Endothelial cell of hepatic sinusoid (primary cell): Measurements from ENCODE around the gene USP34.
"Not testable (repeated sequence)": the region's sequence is repeated elsewhere in the genome, so short reads cannot be mapped to it uniquely, and the experiment has no call there.

Experiments
- in situ Hi-C: cut with HindIII; loops from 2 replicates; pipeline ENCODE4 v1.10.0; 2017; ENCODE audit warnings: low sequenced_read_pairs

The USP34 gene

DNA sequence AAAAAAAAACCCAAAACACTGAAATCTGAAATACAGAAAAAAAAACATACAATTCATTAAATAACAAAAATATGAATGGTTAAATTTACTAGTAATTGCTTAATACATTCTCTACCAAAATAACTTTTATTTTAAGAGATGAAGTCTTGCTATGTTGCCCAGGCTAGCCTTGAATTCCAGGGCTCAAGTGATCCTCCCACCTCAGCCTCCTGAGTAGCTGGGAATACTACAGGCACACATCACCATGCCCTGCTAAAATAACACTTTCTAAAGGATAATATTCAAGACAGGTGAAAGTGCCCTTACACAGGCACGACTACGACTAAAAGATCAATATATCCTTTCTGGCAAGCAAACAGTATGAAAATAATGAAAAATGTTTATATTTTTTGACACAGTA lies 9.5 kb downstream of the USP34 start:
- in situ Hi-C loops, result no loop called here

DNA sequence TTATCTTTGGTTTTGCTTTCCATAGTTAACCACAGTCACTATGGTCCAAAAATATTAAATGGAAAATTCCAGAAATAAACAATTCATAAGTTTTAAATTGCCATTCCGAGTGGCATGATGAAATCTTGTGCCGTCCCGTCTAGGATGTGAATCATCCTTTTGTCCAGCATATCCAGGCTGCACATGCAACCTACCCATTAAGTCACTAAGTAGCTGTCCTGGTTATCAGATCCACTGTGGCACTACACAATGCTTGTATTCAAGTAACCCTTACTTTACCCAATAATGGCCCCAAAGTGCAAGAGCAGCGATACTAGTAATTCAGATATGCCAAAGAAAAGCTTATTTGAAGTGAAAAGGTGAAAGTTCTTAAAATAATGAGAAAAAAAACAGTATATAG lies 10.7 kb downstream of the USP34 start:
- in situ Hi-C loops, result no loop called here

DNA sequence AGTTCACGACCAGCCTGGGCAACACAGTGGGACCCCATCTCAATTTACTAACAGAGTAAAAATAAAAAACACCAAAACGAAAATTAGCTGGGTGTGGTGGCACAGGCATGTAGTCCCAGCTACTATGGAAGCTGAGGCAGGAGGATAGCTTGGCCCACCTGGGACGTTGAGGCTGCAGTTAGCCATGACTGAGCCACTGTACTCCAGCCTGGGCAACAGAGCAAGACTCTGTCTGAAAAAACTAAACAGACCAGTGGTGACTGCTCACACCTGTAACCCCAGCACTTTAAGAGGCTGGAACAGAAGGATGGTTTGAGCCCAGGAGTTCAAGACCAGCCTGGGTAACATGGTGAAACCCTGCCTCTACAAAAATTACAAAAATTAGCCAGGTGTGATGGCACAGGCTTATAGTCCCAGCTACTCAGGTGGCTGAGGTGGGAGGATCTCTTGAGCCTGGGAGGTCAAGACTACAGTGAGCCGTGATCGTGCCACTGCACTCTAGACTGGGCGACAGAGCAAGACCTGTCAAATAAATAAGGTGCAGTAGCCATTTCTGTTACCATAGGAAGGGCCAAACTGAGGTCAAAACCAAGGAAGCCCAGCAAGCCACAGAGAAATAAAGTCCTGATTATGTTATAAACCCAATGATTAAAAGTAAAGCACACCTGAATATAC lies 14.0 kb downstream of the USP34 start:
- in situ Hi-C loops, result no loop called here

DNA sequence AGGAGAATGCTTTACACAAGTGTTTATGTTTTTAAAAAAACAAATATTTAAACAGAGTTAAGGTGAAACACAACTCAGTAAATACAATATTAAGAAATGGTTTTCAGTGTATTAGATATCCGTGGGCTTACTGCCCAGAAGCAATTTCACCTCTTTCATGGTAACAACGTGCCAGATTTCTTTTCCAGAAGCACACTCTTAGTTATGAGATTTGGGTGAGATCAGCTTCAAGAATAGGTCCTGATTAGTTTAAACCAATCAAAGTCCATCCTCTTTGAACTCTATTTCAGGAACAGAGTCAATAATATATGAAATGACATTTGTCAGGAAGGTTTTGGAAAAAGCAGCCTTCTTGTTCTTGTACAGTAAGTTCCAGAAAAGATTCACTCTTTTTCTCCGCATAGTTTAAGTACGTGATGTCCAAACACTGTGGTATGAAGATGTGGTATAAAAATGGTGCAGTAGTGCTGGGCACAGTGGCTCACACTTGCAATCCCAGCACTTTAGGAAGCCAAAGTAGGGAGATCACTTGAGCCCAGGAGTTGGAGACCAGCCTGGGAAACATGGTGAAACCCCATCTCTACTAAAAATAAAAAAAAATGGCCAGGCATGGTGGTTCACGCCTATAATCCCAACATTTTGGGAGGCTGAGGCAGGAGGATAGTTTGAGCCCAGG lies 14.7 kb downstream of the USP34 start:
- in situ Hi-C loops, result no loop called here

DNA sequence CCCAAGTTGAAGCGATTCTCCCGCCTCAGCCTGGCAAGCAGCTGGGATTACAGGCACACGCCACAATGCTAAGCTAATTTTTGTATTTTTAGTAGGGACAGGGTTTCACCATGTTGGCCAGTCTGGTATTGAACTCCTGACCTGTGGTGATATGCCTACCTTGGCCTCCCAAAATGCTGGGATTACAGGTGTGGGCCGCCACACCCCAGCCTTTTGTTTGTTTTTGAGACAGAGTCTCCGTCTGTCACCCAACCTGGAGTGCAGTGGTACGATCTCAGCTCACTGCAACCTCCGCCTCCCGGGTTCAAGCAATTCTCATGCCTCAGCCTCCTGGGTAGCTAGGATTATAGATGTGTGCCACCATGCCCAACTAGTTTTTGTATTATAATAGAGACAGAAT lies 15.9 kb downstream of the USP34 start:
- in situ Hi-C loops, result not testable (repeated sequence)

DNA sequence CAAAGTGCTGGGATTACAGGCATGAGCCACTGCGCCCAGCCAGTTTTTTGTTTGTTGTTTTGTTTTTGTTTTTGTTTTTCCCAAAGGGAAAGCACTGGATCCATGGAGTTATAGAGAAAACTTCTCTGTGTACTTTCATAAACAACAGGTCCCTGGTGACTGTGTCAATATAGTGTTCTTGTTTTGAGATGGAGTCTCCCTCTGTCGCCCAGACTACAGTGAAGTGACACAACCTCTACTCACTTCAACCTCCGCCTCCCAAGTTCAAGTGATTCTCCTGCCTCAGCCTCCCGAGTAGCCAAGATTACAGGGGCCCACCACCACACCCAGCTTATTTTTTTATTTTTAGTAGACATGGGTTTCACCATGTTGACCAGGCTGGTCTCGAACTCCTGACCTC lies 16.5 kb downstream of the USP34 start:
- in situ Hi-C loops, result no loop called here

DNA sequence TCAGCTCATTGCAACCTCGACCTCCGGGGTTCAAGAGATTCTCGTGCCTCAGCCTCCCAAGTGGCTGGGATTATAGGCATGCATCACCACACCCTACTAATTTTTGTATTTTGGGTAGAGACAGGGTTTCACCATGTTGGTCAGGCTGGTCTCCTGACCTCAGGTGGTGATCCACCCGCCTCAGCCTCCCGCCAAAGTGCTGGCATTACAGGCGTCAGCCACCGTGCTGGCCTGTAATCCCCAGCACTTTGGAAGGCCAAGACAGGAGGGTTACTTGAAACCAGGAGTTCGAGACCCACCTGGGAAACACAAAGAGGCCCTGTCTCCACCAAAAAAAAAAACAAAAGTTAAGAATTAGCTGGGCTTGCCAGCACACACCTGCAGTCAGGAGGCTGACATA lies 18.5 kb downstream of the USP34 start:
- in situ Hi-C loops, result no loop called here

DNA sequence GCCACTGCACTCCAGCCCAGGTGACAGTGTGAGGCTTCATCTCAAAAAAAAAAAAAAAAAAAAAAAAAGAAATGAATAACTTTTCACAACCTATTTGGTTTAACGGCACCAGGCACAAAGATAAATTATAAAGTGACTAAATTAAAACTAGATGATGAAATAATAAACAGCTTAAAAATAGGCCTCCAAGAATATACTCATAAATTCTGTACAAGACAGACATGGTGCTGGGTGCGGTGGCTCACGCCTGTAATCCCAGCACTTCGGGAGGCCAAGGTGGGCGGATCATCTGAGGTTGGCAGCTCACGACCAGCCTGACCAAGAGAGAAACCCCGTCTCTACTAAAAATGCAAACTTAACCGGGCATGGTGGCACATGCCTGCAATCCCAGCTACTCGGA lies 19.7 kb downstream of the USP34 start:
- in situ Hi-C loops, result no loop called here

DNA sequence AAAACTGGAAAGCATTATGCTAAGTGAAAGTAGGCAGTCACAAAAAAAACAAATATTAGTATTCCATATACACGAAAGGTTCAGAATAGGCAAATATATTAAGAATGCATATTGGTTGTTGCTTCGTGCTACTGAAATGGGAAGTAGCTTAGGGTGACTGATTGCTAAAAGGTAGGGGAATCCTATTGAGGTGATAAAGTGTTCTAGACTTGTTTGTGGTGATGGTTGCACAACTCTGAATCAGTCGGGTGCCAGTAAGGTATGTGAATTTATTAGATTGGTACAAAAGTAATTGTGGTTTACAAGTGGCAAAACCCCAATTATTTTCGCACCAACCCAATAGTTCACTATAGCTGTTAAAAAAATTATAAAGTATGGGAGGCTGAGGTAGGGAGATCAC lies 20.7 kb downstream of the USP34 start:
- in situ Hi-C loops, result no loop called here

DNA sequence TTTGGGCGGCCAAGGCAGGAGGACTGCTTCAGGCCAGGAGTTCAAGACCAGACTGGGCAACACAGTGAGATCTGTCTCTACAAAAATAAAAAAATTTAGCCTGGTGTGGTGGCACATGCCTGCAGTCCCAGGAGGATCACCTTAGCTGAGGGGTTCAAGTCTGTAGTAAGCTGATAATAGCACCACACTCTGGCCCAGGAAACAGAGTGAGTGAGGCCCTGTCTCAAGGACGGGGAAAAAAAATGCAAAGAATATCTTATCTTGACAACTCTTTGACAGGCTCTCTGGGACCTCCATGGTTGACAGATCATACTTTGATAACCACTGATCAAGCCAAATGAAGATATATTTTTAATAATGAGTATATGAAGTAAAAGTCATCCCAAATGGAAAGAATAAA lies 22.7 kb downstream of the USP34 start:
- in situ Hi-C loops, result no loop called here

DNA sequence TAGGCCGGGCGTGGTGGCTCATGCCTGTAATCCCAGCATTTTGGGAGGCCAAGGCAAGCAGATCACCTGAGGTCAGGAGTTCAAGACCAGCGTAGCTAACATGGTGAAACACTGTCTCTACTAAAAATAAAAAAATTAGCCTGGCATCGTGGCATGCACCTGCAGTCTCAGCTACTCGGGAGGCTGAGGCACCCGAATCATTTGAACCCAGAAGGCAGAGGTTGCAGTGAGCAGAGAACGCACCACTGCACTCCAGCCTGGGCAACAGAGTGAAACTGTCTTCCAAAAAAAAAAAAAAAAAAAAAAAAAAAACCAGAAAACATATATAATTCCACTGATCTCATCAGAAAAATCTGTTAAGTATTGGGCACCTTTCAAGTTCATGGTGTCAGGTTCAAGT lies 23.9 kb downstream of the USP34 start:
- in situ Hi-C loops, result not testable (repeated sequence)

DNA sequence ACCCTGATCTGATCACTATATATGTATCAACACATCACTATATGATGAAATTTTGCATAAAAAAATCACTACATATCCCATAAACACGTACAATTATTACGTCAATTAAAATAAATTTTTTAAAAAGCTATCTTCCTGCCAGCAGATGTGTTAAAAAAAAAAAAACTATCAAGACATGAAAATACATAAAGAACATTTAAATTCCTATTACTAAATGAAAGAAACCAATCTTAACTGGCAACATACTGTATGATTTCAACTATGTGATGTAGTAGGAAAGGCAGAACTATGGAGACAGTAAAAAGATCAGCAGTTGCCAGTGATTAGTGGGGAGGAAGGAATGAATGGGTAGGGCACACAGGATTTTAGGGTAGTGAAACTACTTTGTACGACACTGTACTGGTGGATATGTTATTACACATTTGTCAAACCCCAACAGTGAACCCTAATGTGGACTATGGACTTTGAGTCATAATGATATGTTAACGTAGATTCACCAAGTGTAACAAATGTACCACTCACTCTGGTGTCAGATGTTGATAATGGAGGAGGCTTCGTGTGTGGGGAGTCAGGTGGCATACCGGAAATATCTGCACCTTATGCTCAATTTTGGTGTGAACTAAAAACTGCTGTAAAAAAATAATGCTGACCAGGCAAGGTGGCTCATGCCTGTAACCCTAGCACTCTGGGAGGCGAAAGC lies 27.4 kb downstream of the USP34 start:
- in situ Hi-C loops, result no loop called here

DNA sequence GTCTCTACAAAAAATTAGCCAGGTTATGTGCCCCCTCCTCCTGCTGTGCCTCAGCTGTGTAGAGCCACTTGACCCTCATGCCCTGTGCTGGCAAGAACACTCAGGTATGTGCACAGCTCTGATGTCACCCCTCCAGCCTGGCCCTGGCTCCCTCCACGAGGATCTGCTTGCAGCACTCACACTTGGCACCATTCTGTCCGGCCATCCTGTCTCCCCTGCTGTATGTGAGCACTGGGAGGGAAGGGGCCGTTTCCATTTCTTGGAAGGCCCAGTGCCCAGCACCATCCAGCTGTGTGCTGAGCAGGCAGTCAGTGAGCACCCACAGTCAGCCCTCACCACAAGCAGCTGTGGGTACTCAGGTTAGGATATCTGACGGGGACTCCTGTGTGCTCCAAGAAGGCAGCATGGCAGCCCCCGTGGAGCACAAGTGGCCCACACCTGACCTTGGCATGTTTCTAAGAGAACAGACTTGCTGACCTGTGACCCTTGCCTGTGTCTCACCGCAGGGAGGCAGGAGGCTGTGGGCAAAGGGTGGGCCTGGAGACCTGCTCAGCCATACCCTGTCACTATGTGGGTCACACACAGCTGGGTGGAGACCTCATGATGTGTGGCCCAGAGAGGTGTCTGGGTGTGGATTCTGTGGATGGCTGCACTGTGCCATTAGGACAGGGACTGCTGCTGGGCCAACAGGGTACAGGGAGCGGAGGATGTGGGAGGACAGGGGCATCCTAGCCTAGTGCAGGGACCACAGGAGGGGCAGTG lies 31.5 kb downstream of the USP34 start:
- in situ Hi-C loops, result no loop called here

DNA sequence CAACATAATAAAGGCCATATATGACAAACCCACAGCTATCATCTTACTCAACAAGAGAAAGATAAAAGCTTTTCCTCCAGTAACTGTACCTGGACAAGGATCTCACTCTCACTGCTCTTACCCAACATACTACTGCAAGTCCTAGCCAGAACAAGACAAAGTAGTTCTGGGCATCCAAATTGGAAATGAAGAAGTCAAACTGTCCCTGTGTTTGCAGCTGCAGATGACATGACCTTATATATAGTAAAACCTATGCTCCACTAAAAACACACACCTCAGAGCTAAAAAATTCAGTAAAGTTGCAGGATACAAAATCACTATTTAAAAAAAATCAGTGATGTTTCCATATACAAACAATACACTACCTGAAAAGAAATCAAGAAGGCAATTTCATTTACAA lies 32.2 kb downstream of the USP34 start:
- in situ Hi-C loops, result no loop called here

DNA sequence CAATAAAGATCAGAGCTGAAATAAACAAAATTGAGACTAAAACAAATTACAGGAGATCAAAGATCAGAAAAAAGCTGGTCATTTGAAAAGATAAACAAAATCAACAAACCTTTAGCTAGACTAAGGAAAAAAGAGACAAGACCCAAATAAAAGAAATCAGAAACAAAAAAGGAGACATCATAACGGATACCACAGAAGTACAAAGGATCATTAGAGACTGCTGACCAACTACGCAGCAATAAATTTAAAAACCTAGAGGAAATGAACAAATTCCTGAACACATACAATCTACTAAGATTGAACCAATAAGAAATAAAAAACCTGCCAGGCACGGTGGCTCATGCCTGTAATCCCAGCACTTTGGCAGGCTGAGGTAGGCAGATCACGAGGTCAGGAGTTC lies 33.7 kb downstream of the USP34 start:
- in situ Hi-C loops, result no loop called here

DNA sequence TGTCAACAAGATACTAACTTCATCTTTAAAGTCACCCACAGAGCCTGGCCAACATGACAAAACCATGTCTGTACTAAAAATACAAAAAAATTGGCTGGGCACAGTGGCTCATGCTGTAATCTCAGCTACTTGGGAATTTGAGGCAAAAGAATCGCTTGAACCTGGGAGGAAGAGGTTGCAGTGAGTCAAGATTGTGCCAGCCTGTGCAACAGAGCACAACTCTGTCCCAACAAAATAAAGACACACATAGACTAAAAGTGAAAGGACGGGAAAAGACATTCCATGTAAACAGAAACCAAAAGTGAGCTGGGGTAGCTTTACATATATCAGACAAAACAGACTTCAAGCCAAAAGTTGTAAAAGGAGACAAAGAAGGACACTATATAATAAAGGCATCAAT lies 34.8 kb downstream of the USP34 start:
- in situ Hi-C loops, result no loop called here

DNA sequence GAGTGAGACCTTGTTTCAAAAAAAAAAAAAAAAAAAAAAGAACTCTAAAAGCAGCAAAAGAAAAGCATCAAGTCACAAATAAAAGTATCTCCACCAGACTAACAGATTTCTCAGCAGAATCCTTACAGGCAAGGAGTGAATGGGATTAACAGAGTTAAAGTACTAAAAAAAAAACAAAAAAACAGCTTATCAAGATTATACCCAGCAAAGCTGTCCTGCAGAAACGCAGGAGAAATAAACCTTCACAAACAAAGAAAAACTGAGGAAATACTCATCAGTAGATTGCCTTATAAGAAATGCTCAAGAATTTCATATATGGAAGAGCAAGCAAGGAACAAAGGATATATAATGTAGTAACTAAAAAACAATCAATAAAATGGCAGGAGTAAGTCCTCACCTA lies 35.6 kb downstream of the USP34 start:
- in situ Hi-C loops, result no loop called here

DNA sequence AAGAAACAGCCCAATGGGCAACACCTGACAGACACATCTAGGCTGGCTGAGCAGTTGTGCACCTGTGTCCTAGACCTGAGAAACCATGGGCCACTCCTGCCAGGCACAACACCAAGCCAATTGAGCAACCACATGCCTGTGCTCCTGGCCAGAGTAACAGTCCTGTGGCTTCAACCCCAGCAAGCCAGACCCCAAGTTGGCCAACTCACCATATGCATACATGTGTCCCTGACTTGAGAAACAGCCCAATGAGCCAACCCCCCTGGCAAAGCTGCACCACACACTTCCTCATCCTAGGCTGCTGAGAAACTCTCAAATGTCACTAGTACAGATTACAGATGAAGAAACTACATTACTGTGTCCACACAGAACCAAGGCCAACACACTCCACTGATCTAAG lies 36.6 kb downstream of the USP34 start:
- in situ Hi-C loops, result no loop called here

DNA sequence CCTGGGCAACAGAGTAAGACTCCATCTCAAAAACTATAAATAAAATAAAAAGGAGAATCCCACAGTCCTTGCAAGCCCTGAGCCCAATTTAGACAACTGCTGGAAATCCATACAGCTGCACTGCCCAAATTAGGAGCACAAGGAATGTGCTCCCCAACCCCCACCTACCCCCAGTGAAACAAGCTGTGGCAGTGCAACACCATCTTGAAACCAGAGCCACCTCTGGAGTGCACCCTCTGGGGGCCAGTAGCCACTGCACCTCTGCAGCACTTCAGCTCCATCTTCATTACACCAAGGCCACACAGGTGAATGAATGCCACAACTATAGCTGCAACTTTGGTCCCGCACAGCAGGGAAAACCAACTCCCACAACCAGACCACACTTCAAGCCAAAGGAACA lies 37.3 kb downstream of the USP34 start:
- in situ Hi-C loops, result no loop called here

DNA sequence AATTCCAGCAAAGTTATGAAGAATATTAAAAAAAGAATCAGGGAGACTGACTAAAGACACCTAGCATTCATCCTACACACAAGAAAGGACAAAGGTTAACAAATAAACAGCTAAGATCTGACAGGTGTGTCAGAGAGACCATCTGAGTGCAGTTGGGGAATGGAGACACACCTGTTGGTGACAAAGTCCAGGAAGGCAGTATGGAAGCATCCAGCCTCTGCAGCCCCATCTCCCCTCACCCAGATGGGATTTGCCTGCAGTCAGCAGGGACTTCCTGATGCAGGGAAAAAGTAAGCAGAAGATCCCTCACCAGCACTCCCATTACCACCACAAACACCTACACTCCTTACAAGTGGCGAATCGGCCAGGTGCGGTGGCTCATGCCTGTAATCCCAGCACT lies 37.9 kb downstream of the USP34 start:
- in situ Hi-C loops, result no loop called here

DNA sequence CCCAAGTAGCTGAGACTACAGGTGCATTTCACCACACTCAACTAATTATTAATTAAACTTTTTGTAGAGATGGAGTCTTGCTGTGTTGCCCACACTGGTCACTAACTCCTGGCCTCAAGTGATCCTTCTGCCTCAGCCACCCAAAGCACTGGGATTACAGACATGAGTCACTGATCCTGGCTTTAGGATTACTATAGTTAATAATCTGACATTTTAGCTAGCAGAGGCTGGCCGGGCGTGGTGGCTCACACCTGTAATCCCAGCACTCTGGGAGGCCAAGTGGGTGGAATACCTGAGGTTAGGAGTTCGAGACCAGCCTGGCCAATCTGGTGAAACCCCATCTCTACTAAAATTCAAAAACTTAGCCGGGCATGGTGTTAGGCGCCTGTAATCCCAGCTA lies 39.5 kb downstream of the USP34 start:
- in situ Hi-C loops, result no loop called here
